Effector memory CD4-positive, alpha-beta T cell (primary cell): ENCODE measurements around the gene RASAL1.

ENCODE experiments used
- DNase-seq, 3 donors: peaks; one replicate each; pipeline ENCODE4 v3.0.0-alpha.2; 2020
- H3K27ac ChIP-seq: 2 replicates; pipeline ENCODE4 v1.7.0; 2013; ENCODE audit warnings: mild to moderate bottlenecking, low read length, moderate library complexity; ENCODE audit not compliant: insufficient read depth, poor library complexity, severe bottlenecking
- H3K27me3 ChIP-seq: replicated peaks from 2 replicates; pipeline ENCODE4 v1.7.0; 2013; ENCODE audit warnings: mild to moderate bottlenecking, low read length; ENCODE audit not compliant: insufficient read depth, control insufficient read depth, poor library complexity, severe bottlenecking
- H3K36me3 ChIP-seq: 2 replicates; pipeline ENCODE4 v1.7.0; 2013; ENCODE audit warnings: mild to moderate bottlenecking, low read length, moderate library complexity; ENCODE audit not compliant: control insufficient read depth, insufficient read depth
- H3K4me1 ChIP-seq: 2 replicates; pipeline ENCODE4 v1.7.0; 2013; ENCODE audit warnings: low read length, mild to moderate bottlenecking; ENCODE audit not compliant: control insufficient read depth, insufficient read depth, poor library complexity, severe bottlenecking
- H3K4me3 ChIP-seq: 2 replicates; pipeline ENCODE4 v1.7.0; 2013; ENCODE audit warnings: low read length, low read depth, mild to moderate bottlenecking; ENCODE audit not compliant: insufficient read depth, poor library complexity, severe bottlenecking
- H3K9me3 ChIP-seq: 2 replicates; pipeline ENCODE4 v1.7.0; 2013; ENCODE audit warnings: mild to moderate bottlenecking, low read length, moderate library complexity; ENCODE audit not compliant: control insufficient read depth

Gene RASAL1

GRCh38 chr12:113140706-113141105 lies 5.1 kb upstream of the RASAL1 start:
- H3K4me3 ChIP-seq = no peak overlapping the region
- no peak overlapping the region for H3K27ac ChIP-seq
- no peaks in the 10 kb centered on the region for H3K27me3 ChIP-seq
- H3K9me3 ChIP-seq = no peaks in the 10 kb centered on the region
- DNase-seq = no peak
- peaks cover 4% of the 10 kb centered on the region for H3K4me1 ChIP-seq
- H3K36me3 ChIP-seq = no peaks in the 10 kb centered on the region

- Histone ChIP-seq H3K27ac (no peak overlapping the region), H3K4me1 (peaks cover 12% of the 10 kb centered on the region), H3K9me3 (no peaks in the 10 kb centered on the region), H3K4me3 (no peak overlapping the region), H3K27me3 (no peaks in the 10 kb centered on the region), H3K36me3 (no peaks in the 10 kb centered on the region)
- no peak for DNase-seq
These were observed 3.3 kb upstream of the RASAL1 start for GRCh38 chr12:113138826-113139225.

GRCh38 chr12:113137861-113138783 lies 2.6 kb upstream of the RASAL1 start:
- Histone ChIP-seq H3K4me3 (no peak overlapping the region), H3K4me1 (peaks cover 12% of the 10 kb centered on the region), H3K27ac (no peak overlapping the region), H3K9me3 (no peaks in the 10 kb centered on the region), H3K27me3 (no peaks in the 10 kb centered on the region), H3K36me3 (no peaks in the 10 kb centered on the region)
- DNase-seq = no peak

- Histone ChIP-seq H3K27me3 (no peaks in the 10 kb centered on the region), H3K4me3 (no peak overlapping the region), H3K9me3 (no peaks in the 10 kb centered on the region), H3K36me3 (no peaks in the 10 kb centered on the region), H3K4me1 (peaks cover 12% of the 10 kb centered on the region), H3K27ac (no peak overlapping the region)
- DNase-seq = no peak
These were observed 1.5 kb upstream of the RASAL1 start for GRCh38 chr12:113136990-113137511.

- Histone ChIP-seq H3K27me3 (no peaks in the 10 kb centered on the region), H3K4me1 (peaks cover 12% of the 10 kb centered on the region), H3K9me3 (no peaks in the 10 kb centered on the region), H3K4me3 (peak overlapping the region; percentile 30), H3K27ac (peak overlapping the region; percentile 29), H3K36me3 (no peaks in the 10 kb centered on the region)
- DNase-seq = peak; percentile 16 to 46 (median 22)
These were observed 798 bp upstream of the RASAL1 start for GRCh38 chr12:113136128-113136989.

- Histone ChIP-seq H3K27ac (no peak overlapping the region), H3K4me1 (peaks cover 12% of the 10 kb centered on the region), H3K9me3 (no peaks in the 10 kb centered on the region), H3K27me3 (no peaks in the 10 kb centered on the region), H3K4me3 (no peak overlapping the region), H3K36me3 (no peaks in the 10 kb centered on the region)
- DNase-seq = no peak
These were observed 1.0 kb downstream of the RASAL1 start for GRCh38 chr12:113134521-113134951.

- H3K27ac ChIP-seq = no peak overlapping the region
- H3K4me1 ChIP-seq = peaks cover 12% of the 10 kb centered on the region
- no peaks in the 10 kb centered on the region for H3K27me3 ChIP-seq
These were observed 1.5 kb downstream of the RASAL1 start for GRCh38 chr12:113134071-113134470.

GRCh38 chr12:113133666-113134065 lies 1.9 kb downstream of the RASAL1 start:
- H3K27ac ChIP-seq = no peak overlapping the region
- H3K4me3 ChIP-seq = no peak overlapping the region
- no peaks in the 10 kb centered on the region for H3K36me3 ChIP-seq
- H3K9me3 ChIP-seq = no peaks in the 10 kb centered on the region
- H3K27me3 ChIP-seq = no peaks in the 10 kb centered on the region
- peaks cover 12% of the 10 kb centered on the region for H3K4me1 ChIP-seq
- no peak for DNase-seq

More at GRCh38 chr12:113134071-113134470, 1.5 kb downstream of the RASAL1 start:
- Histone ChIP-seq H3K4me3 (no peak overlapping the region), H3K36me3 (no peaks in the 10 kb centered on the region), H3K9me3 (no peaks in the 10 kb centered on the region)
- no peak for DNase-seq

GRCh38 chr12:113133036-113133435 lies 2.5 kb downstream of the RASAL1 start:
- Histone ChIP-seq H3K4me1 (peaks cover 12% of the 10 kb centered on the region), H3K27ac (no peak overlapping the region), H3K9me3 (no peaks in the 10 kb centered on the region), H3K4me3 (no peak overlapping the region), H3K36me3 (no peaks in the 10 kb centered on the region), H3K27me3 (no peaks in the 10 kb centered on the region)
- no peak for DNase-seq
